Forelimb muscle (tissue), 1 donor: Measurements from ENCODE around the gene SCGB1D4. TPM values are rescaled to one million over a fixed set of nuclear protein-coding genes. Genes with fewer than 3 reads are reported as not detected.
"Not testable (repeated sequence)": the region's sequence is repeated elsewhere in the genome, so short reads cannot be mapped to it uniquely, and the experiment has no call there.

Experiments
- DNase-seq: peaks from one replicate; pipeline ENCODE4 v3.0.0-alpha.2; 2013; ENCODE audit warnings: low read depth
- polyA plus RNA-seq: library from polyadenylated mRNA; unstranded; fragments of 120-200 nt; gene quantifications from one replicate; pipeline ENCODE4 v1.2.1, GENCODE V29; 2013; ENCODE audit not compliant: insufficient read length

SCGB1D4 gene
- not detected for polyA plus RNA-seq

- no peak for DNase-seq
These were observed at the start of gene SCGB1D4 for GRCh38 chr11:62298975-62299374. Gene SCGB1D4 (minus strand): TSS chr11:62299075. CDS start chr11:62299010, 65 bp downstream.

GRCh38 chr11:62345861-62346260 lies 47.0 kb upstream of the SCGB1D4 start:
- DNase-seq = no peak

GRCh38 chr11:62344210-62344609 lies 45.3 kb upstream of the SCGB1D4 start:
- no peak for DNase-seq

GRCh38 chr11:62343646-62344190 lies 44.8 kb upstream of the SCGB1D4 start:
- DNase-seq = not testable (repeated sequence)

GRCh38 chr11:62341588-62341987 lies 42.7 kb upstream of the SCGB1D4 start:
- DNase-seq = no peak

- no peak for DNase-seq
These were observed 41.5 kb upstream of the SCGB1D4 start for GRCh38 chr11:62340269-62340901.

- no peak for DNase-seq
These were observed 39.3 kb upstream of the SCGB1D4 start for GRCh38 chr11:62338218-62338617.

GRCh38 chr11:62337303-62338181 lies 38.7 kb upstream of the SCGB1D4 start, which contains the start of gene ASRGL1:
Gene ASRGL1 (plus strand): TSS chr11:62337448. CDS start chr11:62337978, 530 bp downstream.
- DNase-seq = peak; percentile 17

GRCh38 chr11:62336949-62337302 lies 38.1 kb upstream of the SCGB1D4 start:
- not testable (repeated sequence) for DNase-seq

- DNase-seq = no peak
These were observed 34.9 kb upstream of the SCGB1D4 start for GRCh38 chr11:62333768-62334167.

GRCh38 chr11:62331264-62331663 lies 32.4 kb upstream of the SCGB1D4 start:
- not testable (repeated sequence) for DNase-seq

- not testable (repeated sequence) for DNase-seq
These were observed 28.7 kb upstream of the SCGB1D4 start for GRCh38 chr11:62327541-62327940.

- not testable (repeated sequence) for DNase-seq
These were observed 27.8 kb upstream of the SCGB1D4 start for GRCh38 chr11:62326719-62327118.

- DNase-seq = not testable (repeated sequence)
These were observed 26.9 kb upstream of the SCGB1D4 start for GRCh38 chr11:62325781-62326180.

- DNase-seq = no peak
These were observed 26.1 kb upstream of the SCGB1D4 start for GRCh38 chr11:62324731-62325556.

GRCh38 chr11:62322524-62322923 lies 23.6 kb upstream of the SCGB1D4 start:
- no peak for DNase-seq

GRCh38 chr11:62315431-62315830 lies 16.6 kb upstream of the SCGB1D4 start:
- DNase-seq = no peak

- DNase-seq = no peak
These were observed 11.1 kb upstream of the SCGB1D4 start for GRCh38 chr11:62309991-62310390.

- no peak for DNase-seq
These were observed 9.1 kb upstream of the SCGB1D4 start for GRCh38 chr11:62307950-62308349.

- DNase-seq = no peak
These were observed 7.4 kb upstream of the SCGB1D4 start for GRCh38 chr11:62306227-62306626.

- no peak for DNase-seq
These were observed 3.4 kb downstream of the SCGB1D4 start for GRCh38 chr11:62295504-62295903.

GRCh38 chr11:62280452-62280851 lies 18.4 kb downstream of the SCGB1D4 start:
- DNase-seq = no peak
